HEK293 (cell line): ENCODE data around the gene ZDHHC14.

ENCODE experiments used
- CTCF ChIA-PET: fragments of 350-600 bp; formaldehyde crosslinking; extraction: SDS; loops from one replicate; lab custom pipeline; 2021; ENCODE audit warnings: antibody characterized with exemption; lab: Yijun Ruan, JAX
- POLR2A ChIA-PET: fragments of 300-600 bp; formaldehyde crosslinking; extraction: SDS; loops from one replicate; lab custom pipeline; 2020; ENCODE audit warnings: antibody characterized with exemption, inconsistent platforms; lab: Yijun Ruan, JAX
- H3K27ac ChIP-seq: fragments of 200-500 bp; sonication (Bioruptor generic); 2 replicates; pipeline ENCODE4 v1.5.1; 2014; ENCODE audit warnings: low read depth, low read length, control low read depth, inconsistent platforms; ENCODE audit errors: extremely low read depth
- H3K36me3 ChIP-seq, 2 experiments: fragments of 200-500 bp in 1 of 2; sonication (Bioruptor generic) in 1 of 2; 1 replicate in 1 of 2; 2 replicates in 1 of 2; pipeline ENCODE4 v1.5.1; 2014 to 2017; ENCODE audit warnings: inconsistent platforms in 2 of 2, low read length in 2 of 2; ENCODE audit not compliant: control insufficient read depth in 2 of 2, insufficient read depth in 1 of 2
- H3K4me1 ChIP-seq: fragments of 200-500 bp; sonication (Bioruptor generic); 2 replicates; pipeline ENCODE4 v1.5.1; 2014; ENCODE audit warnings: mild to moderate bottlenecking, low read length, inconsistent platforms; ENCODE audit not compliant: control insufficient read depth, insufficient read depth
- H3K4me3 ChIP-seq: 2 replicates; pipeline ENCODE4 v1.5.1; 2011; ENCODE audit warnings: low read depth, mild to moderate bottlenecking, control low read depth, low read length, moderate library complexity
- H3K9me3 ChIP-seq: fragments of 200-500 bp; sonication (Bioruptor generic); 2 replicates; pipeline ENCODE4 v1.5.1; 2014; ENCODE audit warnings: low read depth, low read length, inconsistent platforms; ENCODE audit not compliant: control insufficient read depth, insufficient read depth
- HOXA7 ChIP-seq: sonication (generic); formaldehyde crosslinking; IDR thresholded peaks from 2 replicates; pipeline ENCODE4 v1.8.1; 2022; ENCODE audit warnings: missing genetic modification reagents, borderline replicate concordance
- KLF1 ChIP-seq: fragments of 450-650 bp; formaldehyde crosslinking; IDR thresholded peaks from 2 replicates; pipeline ENCODE4 v1.5.1; 2016; ENCODE audit warnings: missing biosample characterization, missing genetic modification characterization
- REPIN1 ChIP-seq: fragments of 450-650 bp; formaldehyde crosslinking; IDR thresholded peaks from 2 replicates; pipeline ENCODE4 v1.5.1; 2017; ENCODE audit warnings: missing biosample characterization, missing genetic modification characterization, low read depth
- WT1 ChIP-seq: fragments of 450-650 bp; formaldehyde crosslinking; IDR thresholded peaks from 2 replicates; pipeline ENCODE4 v1.5.1; 2016; ENCODE audit warnings: missing biosample characterization, missing genetic modification characterization
- ZBTB11 ChIP-seq: fragments of 450-650 bp; formaldehyde crosslinking; conservative IDR thresholded peaks from 2 replicates; pipeline ENCODE4 v1.5.1; 2016; ENCODE audit warnings: low read depth, missing biosample characterization, missing genetic modification characterization
- ZBTB44 ChIP-seq: fragments of 450-650 bp; IDR thresholded peaks from 2 replicates; pipeline ENCODE4 v1.5.1; 2018; ENCODE audit warnings: missing biosample characterization, mild to moderate bottlenecking, missing genetic modification characterization
- ZBTB49 ChIP-seq: fragments of 450-650 bp; formaldehyde crosslinking; IDR thresholded peaks from 2 replicates; pipeline ENCODE4 v1.5.1; 2016; ENCODE audit warnings: missing biosample characterization, missing genetic modification characterization, low read depth
- ZNF132 ChIP-seq: fragments of 450-650 bp; formaldehyde crosslinking; IDR thresholded peaks from 2 replicates; pipeline ENCODE4 v1.5.1; 2017; ENCODE audit warnings: missing biosample characterization, missing genetic modification characterization, borderline replicate concordance
- ZNF155 ChIP-seq: fragments of 450-650 bp; formaldehyde crosslinking; IDR thresholded peaks from 2 replicates; pipeline ENCODE4 v1.5.1; 2016; ENCODE audit warnings: missing biosample characterization, missing genetic modification characterization
- ZNF214 ChIP-seq: fragments of 450-650 bp; formaldehyde crosslinking; IDR thresholded peaks from 2 replicates; pipeline ENCODE4 v1.5.1; 2017; ENCODE audit warnings: missing biosample characterization, mild to moderate bottlenecking, missing genetic modification characterization, borderline replicate concordance
- ZNF266 ChIP-seq: fragments of 450-650 bp; formaldehyde crosslinking; IDR thresholded peaks from 2 replicates; pipeline ENCODE4 v1.5.1; 2016; ENCODE audit warnings: missing biosample characterization, missing genetic modification characterization, low read depth
- ZNF48 ChIP-seq: fragments of 450-650 bp; formaldehyde crosslinking; IDR thresholded peaks from 2 replicates; pipeline ENCODE4 v1.5.1; 2016; ENCODE audit warnings: missing biosample characterization, missing genetic modification characterization
- ZNF654 ChIP-seq: fragments of 450-650 bp; formaldehyde crosslinking; IDR thresholded peaks from 2 replicates; pipeline ENCODE4 v1.5.1; 2016; ENCODE audit warnings: low read depth, missing biosample characterization, missing genetic modification characterization
- ZNF677 ChIP-seq: fragments of 450-650 bp; IDR thresholded peaks from 2 replicates; pipeline ENCODE4 v1.5.0; 2018; ENCODE audit warnings: missing biosample characterization, mild to moderate bottlenecking, missing genetic modification characterization, moderate library complexity
- ZNF692 ChIP-seq: fragments of 450-650 bp; formaldehyde crosslinking; IDR thresholded peaks from 2 replicates; pipeline ENCODE4 v1.5.1; 2016; ENCODE audit warnings: missing biosample characterization, missing genetic modification characterization
- ZNF707 ChIP-seq: fragments of 450-650 bp; formaldehyde crosslinking; IDR thresholded peaks from 2 replicates; pipeline ENCODE4 v1.5.1; 2016; ENCODE audit warnings: missing biosample characterization, missing genetic modification characterization

ZDHHC14 gene

GRCh38 chr6:157492249-157492648, 111.3 kb downstream of the ZDHHC14 start (continued):
- TF ChIP-seq ZNF692 (tag by site-specific recombination) (no peak), ZNF132 (tag by site-specific recombination) (no peak), WT1 (no peak), ZBTB49 (tag by site-specific recombination) (no peak), ZNF155 (tag by site-specific recombination) (no peak), ZBTB44 (no peak), ZBTB11 (tag by site-specific recombination) (no peak), ZNF677 (tag by site-specific recombination) (no peak), ZNF214 (tag by site-specific recombination) (no peak), ZNF707 (tag by site-specific recombination) (no peak), KLF1 (tag by site-specific recombination) (no peak)

GRCh38 chr6:157492741-157493140, 111.8 kb downstream of the ZDHHC14 start:
- Histone ChIP-seq H3K4me1 (peaks cover 17% of the 10 kb centered on the region), H3K4me3 (no peak overlapping the region), H3K36me3 (no peaks in the 10 kb centered on the region), H3K9me3 (no peaks in the 10 kb centered on the region), H3K27ac (no peak overlapping the region)
- ChIA-PET POLR2A (no interaction called here), CTCF (no interaction called here)
- TF ChIP-seq ZNF266 (tag by site-specific recombination), result no peak
- no peak for TF ChIP-seq REPIN1 (tag by site-specific recombination)
- TF ChIP-seq ZNF654 (tag by site-specific recombination), result no peak
- no peak for TF ChIP-seq ZNF48 (tag by site-specific recombination)
- no peak for TF ChIP-seq HOXA7
